Gastrocnemius medialis (tissue), 4 donors: ENCODE results near the gene FYB1.

Experiments
- CTCF ChIP-seq, 5 experiments: fragments of 450-650 bp in 3 of 5; fragments of 200-600 bp in 2 of 5; sonication (generic) in 2 of 5; IDR thresholded peaks in 4 of 5; conservative IDR thresholded peaks in 1 of 5; 1 replicate in 4 of 5; 2 replicates in 1 of 5; pipeline ENCODE4 v1.5.1; 2016 to 2019; ENCODE audit warnings: antibody characterized with exemption in 5 of 5, mild to moderate bottlenecking in 3 of 5, moderate library complexity in 3 of 5
- POLR2A ChIP-seq, 2 donors: fragments of 450-650 bp; IDR thresholded peaks; one replicate each; pipeline ENCODE4 v1.6.1; 2017; ENCODE audit warnings: antibody characterized with exemption in 2 of 2, mild to moderate bottlenecking in 2 of 2, moderate library complexity in 2 of 2

DNA sequence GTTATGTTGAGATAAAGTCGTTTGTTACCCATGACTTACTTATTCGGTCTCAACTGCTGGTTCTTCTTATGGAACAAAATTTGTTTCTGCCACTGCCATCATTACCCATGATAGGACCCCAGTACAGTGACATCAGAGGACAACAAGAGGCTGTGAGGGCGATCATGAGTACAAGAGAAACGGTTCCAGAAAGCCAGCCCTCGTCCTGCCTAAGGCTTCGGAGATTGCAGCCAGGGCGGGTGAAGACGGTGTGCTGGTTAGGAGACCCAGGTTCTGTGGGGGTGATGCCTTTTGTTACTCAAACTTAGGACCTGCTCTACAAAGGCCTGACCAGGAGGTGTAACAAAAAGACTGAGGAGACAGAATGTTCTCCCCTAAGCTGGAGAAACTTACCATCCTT, 10.9 kb downstream of the FYB1 start:
- TF ChIP-seq CTCF (IDR thresholded peaks at IDR 0.05 in 4 of 5, conservative IDR thresholded peaks at IDR 0.05 in 1 of 5) (no peak), POLR2A (IDR thresholded peaks at IDR 0.05) (no peak)
